ENCODE results near the gene NOP9.

The NOP9 gene

DNA sequence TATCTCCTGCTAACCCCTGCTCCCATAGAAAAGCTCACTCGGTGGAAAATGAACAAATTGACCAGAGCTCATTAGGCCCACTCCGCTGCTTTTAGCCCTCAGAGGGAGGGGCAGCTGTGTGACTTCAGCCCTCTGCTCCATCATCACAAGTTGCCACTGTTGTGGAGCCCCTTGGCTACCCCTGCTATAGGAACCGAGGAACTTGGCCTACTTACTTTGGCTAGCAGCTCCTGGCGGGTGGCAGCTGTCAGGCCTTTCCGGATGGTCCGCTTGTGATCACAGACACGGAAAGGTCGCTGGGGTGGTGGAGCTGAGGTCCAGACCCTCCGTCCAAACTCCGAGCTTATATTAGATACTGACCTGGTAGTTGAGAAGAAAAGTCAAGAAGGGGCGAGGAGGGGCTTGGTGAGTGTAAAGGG is 7.5 kb downstream of the NOP9 start:
- Mint-ChIP-seq H3K4me3 (no peak overlapping the region), H3K36me3 (ENCODE audit: low read depth) (peaks cover 87% of the 10 kb centered on the region), H3K27ac (peak overlapping the region; percentile 16), H3K4me1 (ENCODE audit: low read depth) (peaks cover 47% of the 10 kb centered on the region), H3K27me3 (no peaks in the 10 kb centered on the region), H3K9me3 (no peaks in the 10 kb centered on the region)
- DNase-seq: no peak

- Mint-ChIP-seq H3K36me3 (ENCODE audit: low read depth) (peaks cover 85% of the 10 kb centered on the region), H3K9me3 (no peaks in the 10 kb centered on the region), H3K4me3 (no peak within 1 kb of the TSS), H3K4me1 (ENCODE audit: low read depth) (peaks cover 48% of the 10 kb centered on the region), H3K27me3 (no peaks in the 10 kb centered on the region), H3K27ac (peak within 1 kb of the TSS; percentile 57)
- peak; percentile 67 for DNase-seq
Measured at GRCh38 chr14:24307575-24308341, 8.1 kb downstream of the NOP9 start, which contains the start of gene CIDEB. Gene CIDEB (minus strand): TSS chr14:24307977. CDS start chr14:24307858, 119 bp downstream.

DNA sequence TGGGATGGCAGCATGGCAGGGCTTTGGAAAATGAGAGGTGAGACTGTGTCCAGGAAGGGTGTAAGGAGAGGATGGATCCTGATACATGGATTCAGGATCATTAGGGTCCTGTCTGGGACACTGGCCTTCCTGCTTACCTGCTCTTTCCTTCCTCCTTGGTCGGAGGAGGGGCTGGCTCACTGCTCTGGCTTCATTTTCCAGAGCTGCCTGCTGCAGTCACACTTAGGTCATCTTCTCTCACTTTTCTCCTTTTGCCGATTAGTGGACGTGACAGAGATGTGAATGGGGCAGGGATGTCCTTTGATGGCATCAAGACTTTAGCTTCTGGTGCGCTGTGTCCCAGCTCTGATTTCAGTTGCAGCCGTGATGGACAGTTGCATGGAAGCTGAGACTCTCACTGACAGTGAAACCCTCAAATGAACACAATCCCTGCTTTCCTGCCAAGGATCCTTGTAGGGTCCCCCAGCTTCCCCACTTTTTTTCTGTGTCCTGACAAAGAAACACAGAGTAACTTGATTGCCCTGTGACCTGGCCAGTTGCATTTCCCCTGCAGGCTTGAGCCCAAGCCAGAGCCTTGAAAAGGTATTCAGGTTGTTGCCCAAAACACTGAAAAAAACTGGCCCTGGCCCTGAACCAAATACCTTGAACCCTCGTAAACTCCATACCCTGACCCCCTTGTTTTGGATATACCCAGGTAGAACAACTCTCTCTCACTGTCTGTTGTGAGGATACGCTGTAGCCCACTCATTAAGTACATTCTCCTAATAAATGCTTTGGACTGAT is 8.9 kb downstream of the NOP9 start:
- H3K4me3 Mint-ChIP-seq: no peak overlapping the region

GRCh38 chr14:24309538-24310264 is 10.1 kb downstream of the NOP9 start, which contains the start of gene LTB4R2:
Gene LTB4R2 (plus strand): TSS chr14:24310140. CDS start chr14:24310665, 525 bp downstream.
- DNase-seq: no peak
- peak within 1 kb of the TSS; percentile 80 for H3K4me3 Mint-ChIP-seq
- peak within 1 kb of the TSS; percentile 70 for H3K27ac Mint-ChIP-seq
- no peaks in the 10 kb centered on the region for H3K9me3 Mint-ChIP-seq
- H3K36me3 Mint-ChIP-seq (ENCODE audit: low read depth): peaks cover 80% of the 10 kb centered on the region
- no peaks in the 10 kb centered on the region for H3K27me3 Mint-ChIP-seq
- peaks cover 67% of the 10 kb centered on the region for H3K4me1 Mint-ChIP-seq (ENCODE audit: low read depth)

More for the DNA sequence above, 8.9 kb downstream of the NOP9 start:
- H3K36me3 Mint-ChIP-seq (ENCODE audit: low read depth): peaks cover 80% of the 10 kb centered on the region
- no peak for DNase-seq
- H3K27ac Mint-ChIP-seq: peak overlapping the region; percentile 57
- H3K9me3 Mint-ChIP-seq: no peaks in the 10 kb centered on the region
- H3K4me1 Mint-ChIP-seq (ENCODE audit: low read depth): peaks cover 56% of the 10 kb centered on the region
- no peaks in the 10 kb centered on the region for H3K27me3 Mint-ChIP-seq

- Mint-ChIP-seq H3K4me1 (ENCODE audit: low read depth) (peaks cover 72% of the 10 kb centered on the region), H3K27ac (peak overlapping the region; percentile 70), H3K27me3 (no peaks in the 10 kb centered on the region), H3K4me3 (peak overlapping the region; percentile 80), H3K36me3 (ENCODE audit: low read depth) (peaks cover 79% of the 10 kb centered on the region), H3K9me3 (no peaks in the 10 kb centered on the region)
- no peak for DNase-seq
Measured at GRCh38 chr14:24310265-24310645, 10.6 kb downstream of the NOP9 start.

DNA sequence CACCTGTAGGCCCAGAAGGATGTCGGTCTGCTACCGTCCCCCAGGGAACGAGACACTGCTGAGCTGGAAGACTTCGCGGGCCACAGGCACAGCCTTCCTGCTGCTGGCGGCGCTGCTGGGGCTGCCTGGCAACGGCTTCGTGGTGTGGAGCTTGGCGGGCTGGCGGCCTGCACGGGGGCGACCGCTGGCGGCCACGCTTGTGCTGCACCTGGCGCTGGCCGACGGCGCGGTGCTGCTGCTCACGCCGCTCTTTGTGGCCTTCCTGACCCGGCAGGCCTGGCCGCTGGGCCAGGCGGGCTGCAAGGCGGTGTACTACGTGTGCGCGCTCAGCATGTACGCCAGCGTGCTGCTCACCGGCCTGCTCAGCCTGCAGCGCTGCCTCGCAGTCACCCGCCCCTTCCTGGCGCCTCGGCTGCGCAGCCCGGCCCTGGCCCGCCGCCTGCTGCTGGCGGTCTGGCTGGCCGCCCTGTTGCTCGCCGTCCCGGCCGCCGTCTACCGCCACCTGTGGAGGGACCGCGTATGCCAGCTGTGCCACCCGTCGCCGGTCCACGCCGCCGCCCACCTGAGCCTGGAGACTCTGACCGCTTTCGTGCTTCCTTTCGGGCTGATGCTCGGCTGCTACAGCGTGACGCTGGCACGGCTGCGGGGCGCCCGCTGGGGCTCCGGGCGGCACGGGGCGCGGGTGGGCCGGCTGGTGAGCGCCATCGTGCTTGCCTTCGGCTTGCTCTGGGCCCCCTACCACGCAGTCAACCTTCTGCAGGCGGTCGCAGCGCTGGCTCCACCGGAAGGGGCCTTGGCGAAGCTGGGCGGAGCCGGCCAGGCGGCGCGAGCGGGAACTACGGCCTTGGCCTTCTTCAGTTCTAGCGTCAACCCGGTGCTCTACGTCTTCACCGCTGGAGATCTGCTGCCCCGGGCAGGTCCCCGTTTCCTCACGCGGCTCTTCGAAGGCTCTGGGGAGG is 11.3 kb downstream of the NOP9 start, which contains the start of gene LTB4R:
Gene LTB4R (plus strand): TSS at position 857 of the 959 bp plus-strand sequence. CDS start 4,150 bp downstream, outside the sequence.
- Mint-ChIP-seq H3K4me3 (peak within 1 kb of the TSS; percentile 80), H3K4me1 (ENCODE audit: low read depth) (peaks cover 72% of the 10 kb centered on the region), H3K27me3 (no peaks in the 10 kb centered on the region), H3K9me3 (no peaks in the 10 kb centered on the region), H3K36me3 (ENCODE audit: low read depth) (peaks cover 75% of the 10 kb centered on the region), H3K27ac (peak within 1 kb of the TSS; percentile 87)
- DNase-seq: peak; percentile 81

- Mint-ChIP-seq H3K4me3 (peak overlapping the region; percentile 80), H3K27ac (peak overlapping the region; percentile 87), H3K27me3 (no peaks in the 10 kb centered on the region), H3K4me1 (ENCODE audit: low read depth) (peaks cover 78% of the 10 kb centered on the region), H3K9me3 (no peaks in the 10 kb centered on the region), H3K36me3 (ENCODE audit: low read depth) (peaks cover 65% of the 10 kb centered on the region)
- DNase-seq: no peak
Measured at GRCh38 chr14:24311837-24312615, 12.4 kb downstream of the NOP9 start.

DNA sequence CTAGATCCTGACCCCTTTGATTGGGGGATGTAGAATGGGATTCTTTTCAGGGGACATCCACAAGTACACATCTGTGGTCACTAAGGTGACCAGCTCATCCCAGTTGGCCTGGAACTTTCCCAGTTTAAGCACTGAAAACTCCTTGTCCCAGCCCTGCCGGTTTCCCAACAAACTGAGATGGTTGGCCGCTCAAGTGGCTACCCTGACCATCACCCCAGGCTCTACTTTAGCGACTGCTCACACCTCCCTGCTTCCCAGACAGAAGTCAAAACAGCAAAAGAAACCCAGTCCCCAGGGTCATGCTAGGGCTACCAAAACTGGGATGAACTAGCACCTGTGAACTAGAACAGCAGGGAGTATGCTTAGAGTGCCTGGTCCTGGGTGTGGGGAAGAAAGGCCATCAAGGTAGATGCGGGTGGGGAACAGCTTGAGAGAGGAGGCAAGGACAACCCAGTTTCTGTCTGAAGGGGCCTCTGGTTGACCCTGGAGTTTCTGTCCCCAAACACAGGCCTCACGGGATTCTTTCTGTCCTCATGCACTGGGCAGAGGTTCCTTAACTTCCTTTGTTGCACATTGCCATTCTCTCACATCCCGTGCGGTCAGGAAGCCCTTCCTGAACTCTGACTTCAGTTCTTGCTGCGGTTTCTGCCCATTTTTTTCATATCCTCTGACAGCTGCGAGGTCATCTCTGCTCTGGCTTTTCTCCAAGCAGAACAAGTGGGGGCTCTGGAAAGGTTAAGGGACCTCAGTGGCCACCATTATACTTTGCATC is 13.3 kb downstream of the NOP9 start:
- Mint-ChIP-seq H3K9me3 (no peaks in the 10 kb centered on the region), H3K27ac (peak overlapping the region; percentile 87), H3K27me3 (no peaks in the 10 kb centered on the region), H3K4me1 (ENCODE audit: low read depth) (peaks cover 80% of the 10 kb centered on the region), H3K4me3 (peak overlapping the region; percentile 80), H3K36me3 (ENCODE audit: low read depth) (peaks cover 59% of the 10 kb centered on the region)
- no peak for DNase-seq

GRCh38 chr14:24313913-24314312 is 14.3 kb downstream of the NOP9 start:
- H3K4me1 Mint-ChIP-seq (ENCODE audit: low read depth): peaks cover 72% of the 10 kb centered on the region
- H3K27me3 Mint-ChIP-seq: no peaks in the 10 kb centered on the region
- DNase-seq: no peak
- H3K9me3 Mint-ChIP-seq: no peaks in the 10 kb centered on the region
- peak overlapping the region; percentile 9 for H3K4me3 Mint-ChIP-seq
- peaks cover 49% of the 10 kb centered on the region for H3K36me3 Mint-ChIP-seq (ENCODE audit: low read depth)
- H3K27ac Mint-ChIP-seq: peak overlapping the region; percentile 66

DNA sequence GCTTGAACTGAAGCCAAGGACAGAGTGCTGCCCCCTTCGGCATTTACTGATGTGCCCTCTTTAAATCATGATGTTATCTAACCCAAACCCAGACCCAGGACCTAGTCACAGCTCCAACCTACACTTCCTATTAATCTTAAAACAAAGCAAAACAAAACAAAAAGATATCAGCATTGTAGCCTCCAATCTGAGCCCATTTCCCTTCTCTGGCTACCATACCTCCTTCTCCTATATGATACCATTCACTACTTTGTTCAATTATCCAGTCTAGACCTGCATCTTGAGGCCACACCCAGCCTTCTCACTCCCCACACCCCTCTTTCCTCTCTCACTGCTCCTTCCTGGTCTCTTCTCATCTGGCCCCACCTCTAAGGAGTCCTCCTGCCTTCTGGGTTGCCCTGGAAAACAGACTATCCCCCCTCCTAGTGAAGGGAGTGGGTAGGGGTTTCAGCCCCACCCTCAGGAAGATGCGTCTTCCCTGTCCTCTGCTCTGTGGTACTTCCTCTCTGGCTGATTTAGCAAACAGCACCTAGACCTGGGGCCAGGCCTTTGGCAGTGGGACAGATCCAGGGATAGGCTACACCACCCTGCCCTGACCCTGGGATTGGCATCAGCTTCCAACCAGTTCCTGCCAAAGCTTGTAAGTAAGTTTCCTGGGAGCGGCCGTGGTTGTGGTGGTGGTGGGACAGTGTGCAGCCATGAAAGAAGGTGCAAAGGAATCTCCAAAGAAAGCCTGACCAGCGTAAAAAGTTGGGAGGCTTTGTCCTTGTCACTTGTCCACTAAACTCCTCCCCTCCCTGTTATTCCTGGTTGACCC is 14.9 kb downstream of the NOP9 start:
- Mint-ChIP-seq H3K4me3 (no peak overlapping the region), H3K36me3 (ENCODE audit: low read depth) (peaks cover 42% of the 10 kb centered on the region), H3K27me3 (no peaks in the 10 kb centered on the region), H3K4me1 (ENCODE audit: low read depth) (peaks cover 66% of the 10 kb centered on the region), H3K9me3 (no peaks in the 10 kb centered on the region), H3K27ac (peak overlapping the region; percentile 51)
- no peak for DNase-seq

- no peaks in the 10 kb centered on the region for H3K9me3 Mint-ChIP-seq
- no peak overlapping the region for H3K4me3 Mint-ChIP-seq
- peak overlapping the region; percentile 26 for H3K27ac Mint-ChIP-seq
- peaks cover 37% of the 10 kb centered on the region for H3K36me3 Mint-ChIP-seq (ENCODE audit: low read depth)
- DNase-seq: no peak
- H3K4me1 Mint-ChIP-seq (ENCODE audit: low read depth): peaks cover 58% of the 10 kb centered on the region
- no peaks in the 10 kb centered on the region for H3K27me3 Mint-ChIP-seq
Measured at GRCh38 chr14:24315243-24315806, 15.7 kb downstream of the NOP9 start.
